ENCODE measurements around the gene POU3F3.

POU3F3 gene

GRCh38 chr2:104889291-104889959 is 35.5 kb downstream of the POU3F3 start:
- TF ChIP-seq CTCF (IDR thresholded peaks at IDR 0.05; ENCODE audit: control insufficient read depth, insufficient read depth, low read depth, low read length, missing control alignments): no peak
- no peak for DNase-seq (ENCODE audit: low read depth)

GRCh38 chr2:104889960-104890684 is 36.2 kb downstream of the POU3F3 start:
- no peak overlapping the region for H3K4me3 ChIP-seq (ENCODE audit: control insufficient read depth, low read depth, low read length)
- TF ChIP-seq CTCF (IDR thresholded peaks at IDR 0.05; ENCODE audit: control insufficient read depth, insufficient read depth, low read depth, low read length, missing control alignments): no peak
- DNase-seq (ENCODE audit: low read depth): no peak

More at GRCh38 chr2:104889291-104889959, 35.5 kb downstream of the POU3F3 start:
- no peak overlapping the region for H3K4me3 ChIP-seq (ENCODE audit: control insufficient read depth, low read depth, low read length)

GRCh38 chr2:104890685-104891069 is 36.8 kb downstream of the POU3F3 start:
- DNase-seq (ENCODE audit: low read depth): no peak
- no peak for TF ChIP-seq CTCF (IDR thresholded peaks at IDR 0.05; ENCODE audit: control insufficient read depth, insufficient read depth, low read depth, low read length, missing control alignments)
- no peak overlapping the region for H3K4me3 ChIP-seq (ENCODE audit: control insufficient read depth, low read depth, low read length)

GRCh38 chr2:104891145-104891544 is 37.2 kb downstream of the POU3F3 start:
- H3K4me3 ChIP-seq (ENCODE audit: control insufficient read depth, low read depth, low read length): no peak overlapping the region
- no peak for DNase-seq (ENCODE audit: low read depth)
- TF ChIP-seq CTCF (IDR thresholded peaks at IDR 0.05; ENCODE audit: control insufficient read depth, insufficient read depth, low read depth, low read length, missing control alignments): no peak

- no peak for DNase-seq (ENCODE audit: low read depth)
- H3K4me3 ChIP-seq (ENCODE audit: control insufficient read depth, low read depth, low read length): no peak overlapping the region
- TF ChIP-seq CTCF (IDR thresholded peaks at IDR 0.05; ENCODE audit: control insufficient read depth, insufficient read depth, low read depth, low read length, missing control alignments): no peak
Observed at GRCh38 chr2:104896446-104896845, 42.5 kb downstream of the POU3F3 start.

GRCh38 chr2:104897515-104898184 is 43.7 kb downstream of the POU3F3 start:
- no peak for DNase-seq (ENCODE audit: low read depth)
- TF ChIP-seq CTCF (IDR thresholded peaks at IDR 0.05; ENCODE audit: control insufficient read depth, insufficient read depth, low read depth, low read length, missing control alignments): no peak
- H3K4me3 ChIP-seq (ENCODE audit: control insufficient read depth, low read depth, low read length): no peak overlapping the region
